GM21526 (cell line): ENCODE results near the gene RSU1.
A peak's percentile ranks its signal among the peaks of the same experiment; 100 is the strongest.
"Not testable (repeated sequence)": the region's sequence is repeated elsewhere in the genome, so short reads cannot be mapped to it uniquely, and the experiment has no call there.

Experiments used
- ATAC-seq: cut with Tn5 transposase; IDR thresholded peaks from one replicate; pipeline ENCODE4 v1.9.1; 2021; ENCODE audit warnings: moderate library complexity; ENCODE audit not compliant: unreplicated experiment, low FRiP score

Gene RSU1

DNA sequence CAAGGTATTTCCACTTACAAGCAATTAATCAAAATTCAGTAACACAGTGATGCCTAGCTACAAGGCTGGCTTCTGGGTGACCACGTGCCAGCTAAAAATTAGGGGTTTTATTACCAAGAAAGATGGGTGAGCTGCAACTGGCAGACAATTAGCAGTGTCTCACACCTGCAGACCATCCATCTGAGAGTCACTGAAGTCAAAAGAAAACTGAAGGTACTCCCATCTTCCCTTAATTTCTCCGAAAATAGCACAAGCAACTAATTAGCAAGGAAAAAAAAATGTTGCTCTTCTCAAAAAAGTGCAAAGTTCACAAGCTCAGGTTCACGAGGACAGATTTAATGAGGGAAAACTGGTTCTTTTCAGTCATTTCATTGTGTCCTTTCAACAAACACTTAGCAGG lies 28.4 kb downstream of the RSU1 start:
- ATAC-seq = no peak

- ATAC-seq = no peak
Measured at GRCh38 chr10:16788125-16788524, 29.1 kb downstream of the RSU1 start.

- no peak for ATAC-seq
Measured at GRCh38 chr10:16787361-16787791, 29.8 kb downstream of the RSU1 start.

DNA sequence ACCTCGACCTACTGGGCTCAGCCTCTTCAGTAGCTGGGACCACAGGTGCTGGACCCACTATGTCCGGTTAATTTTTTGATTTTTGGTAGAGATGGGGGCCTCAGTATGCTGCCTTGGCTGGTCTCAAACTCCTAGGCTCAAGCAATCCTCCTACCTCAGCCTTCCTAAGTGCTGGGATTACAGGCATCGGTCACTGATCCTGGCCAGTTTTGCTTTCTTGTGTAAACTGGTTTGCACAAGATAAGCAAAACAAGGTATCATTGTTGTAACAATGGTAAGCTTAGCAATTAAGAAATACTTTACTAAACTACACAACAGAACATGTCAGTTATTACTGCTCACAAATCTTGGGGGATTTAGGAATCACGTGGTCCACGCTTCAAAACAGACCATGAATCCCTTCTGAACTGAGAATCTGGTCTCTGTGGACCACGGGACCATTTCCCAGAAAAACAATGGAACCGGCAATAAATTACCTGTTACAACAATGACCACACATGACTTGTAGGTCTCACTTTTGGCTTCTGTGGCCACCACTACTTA lies 36.8 kb downstream of the RSU1 start:
- ATAC-seq = no peak

- ATAC-seq = no peak
Measured at GRCh38 chr10:16779384-16779915, 37.8 kb downstream of the RSU1 start.

- ATAC-seq = peak; percentile 35
Measured at GRCh38 chr10:16777473-16778370, 39.5 kb downstream of the RSU1 start.

DNA sequence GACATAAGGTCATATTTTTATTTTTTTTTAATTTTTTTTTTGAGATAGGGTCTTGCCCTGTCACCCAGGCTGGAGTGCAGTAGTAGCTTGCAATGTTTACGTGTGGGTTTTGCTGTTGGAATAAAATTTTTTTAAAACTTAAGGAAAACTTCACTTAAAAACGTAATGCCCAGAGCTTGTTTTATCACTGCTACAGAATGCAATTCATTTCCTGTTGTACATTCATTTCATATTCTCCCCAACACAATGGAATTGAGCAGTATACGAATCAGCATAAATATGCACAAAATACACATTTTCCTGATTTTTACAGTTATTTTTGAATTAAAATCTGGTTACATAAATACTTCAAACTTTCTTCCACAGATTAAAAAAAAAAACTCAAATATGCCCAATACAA lies 40.3 kb downstream of the RSU1 start:
- ATAC-seq = no peak

- no peak for ATAC-seq
Measured at GRCh38 chr10:16773334-16773733, 43.9 kb downstream of the RSU1 start.

GRCh38 chr10:16770670-16771069 lies 46.6 kb downstream of the RSU1 start:
- peak; percentile 54 for ATAC-seq

DNA sequence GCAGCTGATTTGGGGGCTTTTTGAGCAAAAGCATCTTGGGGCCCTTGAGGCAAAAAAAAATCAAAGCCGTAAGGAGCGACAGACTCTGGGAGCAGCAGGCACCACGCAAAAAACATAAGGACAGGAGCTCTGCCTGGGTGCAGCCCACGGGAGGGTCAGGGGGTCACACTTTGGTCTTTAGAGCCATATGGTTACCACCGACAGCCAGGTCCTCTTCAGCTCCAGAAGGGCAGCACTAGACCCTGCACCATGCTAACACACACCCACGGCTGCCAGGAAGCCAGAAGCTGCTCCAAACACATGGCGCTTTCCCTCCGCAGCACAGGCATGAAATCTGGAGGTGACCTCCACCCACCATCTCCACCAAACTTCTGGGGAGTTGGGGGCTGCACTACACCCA lies 47.1 kb downstream of the RSU1 start:
- ATAC-seq = no peak

- no peak for ATAC-seq
Measured at GRCh38 chr10:16769331-16769730, 47.9 kb downstream of the RSU1 start.

- no peak for ATAC-seq
Measured at GRCh38 chr10:16768702-16769101, 48.5 kb downstream of the RSU1 start.

GRCh38 chr10:16765509-16766375 lies 51.5 kb downstream of the RSU1 start:
- peak; percentile 42 for ATAC-seq

- ATAC-seq = no peak
Measured at GRCh38 chr10:16761300-16761699, 55.9 kb downstream of the RSU1 start.

- no peak for ATAC-seq
Measured at GRCh38 chr10:16756561-16757221, 60.5 kb downstream of the RSU1 start.

- no peak for ATAC-seq
Measured at GRCh38 chr10:16754765-16755164, 62.5 kb downstream of the RSU1 start.

GRCh38 chr10:16752849-16753248 lies 64.4 kb downstream of the RSU1 start:
- ATAC-seq = not testable (repeated sequence)

DNA sequence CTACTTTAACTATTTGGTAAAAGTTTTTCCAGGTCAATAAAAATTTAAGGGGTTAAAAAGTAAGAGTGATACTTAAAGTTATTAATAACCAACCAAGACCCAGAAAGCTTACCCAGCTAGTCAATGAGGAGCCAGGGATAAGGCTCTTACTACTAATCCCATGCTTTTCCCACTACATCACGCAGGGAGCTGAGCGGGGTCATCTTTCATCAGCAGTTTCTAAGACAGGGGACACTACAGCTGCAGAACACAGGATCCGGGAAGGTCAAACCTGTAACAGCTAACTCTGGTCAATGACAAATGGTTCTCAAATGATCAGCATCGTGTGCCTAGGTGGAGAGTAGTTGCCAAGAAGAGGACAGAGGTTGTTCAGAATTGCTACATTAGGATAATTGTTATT lies 65.1 kb downstream of the RSU1 start:
- ATAC-seq = no peak

GRCh38 chr10:16751244-16751643 lies 66.0 kb downstream of the RSU1 start:
- ATAC-seq = no peak

- no peak for ATAC-seq
Measured at GRCh38 chr10:16750461-16750860, 66.8 kb downstream of the RSU1 start.
